ENCODE measurements around the gene XPO5. TPM values are rescaled to one million over a fixed set of nuclear protein-coding genes. Genes with fewer than 3 reads are reported as not detected.
A peak's percentile ranks its signal among the peaks of the same experiment; 100 is the strongest.

Gene XPO5
- total RNA-seq, 4 donors from 2014 or later, result 17.3 to 55.3 (median 27.8) TPM

GRCh38 chr6:43496370-43497128 lies 79.3 kb downstream of the XPO5 start:
- Histone ChIP-seq H3K27ac (no peak overlapping the region), H3K27me3 (no peaks in the 10 kb centered on the region), H3K4me3 (no peak overlapping the region), H3K9me3 (no peaks in the 10 kb centered on the region), H3K4me1 (peaks cover 0 to 19% (median 7%) of the 10 kb centered on the region in 4 donors), H3K36me3 (peaks cover 0 to 40% (median 0%) of the 10 kb centered on the region in 3 donors)
- DNase-seq, result no peak
- TF ChIP-seq POLR2A (IDR thresholded peaks at IDR 0.05) (no peak), CTCF (IDR thresholded peaks at IDR 0.05) (peak in 4 of 6 experiments; percentile 16 to 42 (median 34))

- H3K27me3 ChIP-seq, result no peaks in the 10 kb centered on the region
- H3K27ac ChIP-seq, result no peak overlapping the region
- H3K9me3 ChIP-seq, result no peaks in the 10 kb centered on the region
- TF ChIP-seq CTCF (IDR thresholded peaks at IDR 0.05), result peak in 3 of 6 experiments; percentile 26 to 32 (median 31)
- no peak for TF ChIP-seq POLR2A (IDR thresholded peaks at IDR 0.05)
- peaks cover 0 to 30% (median 0%) of the 10 kb centered on the region in 3 donors for H3K36me3 ChIP-seq
- no peak for DNase-seq
- peaks cover 0 to 19% (median 7%) of the 10 kb centered on the region in 4 donors for H3K4me1 ChIP-seq
- no peak overlapping the region for H3K4me3 ChIP-seq
Measured at GRCh38 chr6:43495409-43495941, 80.4 kb downstream of the XPO5 start.

GRCh38 chr6:43494766-43495165 lies 81.1 kb downstream of the XPO5 start:
- no peak overlapping the region for H3K4me3 ChIP-seq
- DNase-seq, result no peak
- H3K36me3 ChIP-seq, result peaks cover 0 to 23% (median 0%) of the 10 kb centered on the region in 3 donors
- no peaks in the 10 kb centered on the region for H3K9me3 ChIP-seq
- H3K27ac ChIP-seq, result no peak overlapping the region
- TF ChIP-seq POLR2A (IDR thresholded peaks at IDR 0.05), result no peak
- TF ChIP-seq CTCF (IDR thresholded peaks at IDR 0.05), result no peak
- no peaks in the 10 kb centered on the region for H3K27me3 ChIP-seq
- H3K4me1 ChIP-seq, result peaks cover 0 to 19% (median 7%) of the 10 kb centered on the region in 4 donors

- no peaks in the 10 kb centered on the region for H3K27me3 ChIP-seq
- peak overlapping the region in 2 of 4 donors; percentile 40 to 63 for H3K27ac ChIP-seq
- H3K4me3 ChIP-seq, result no peak overlapping the region
- no peak for DNase-seq
- H3K4me1 ChIP-seq, result peaks cover 0 to 19% (median 7%) of the 10 kb centered on the region in 4 donors
- TF ChIP-seq POLR2A (IDR thresholded peaks at IDR 0.05), result no peak
- no peak for TF ChIP-seq CTCF (IDR thresholded peaks at IDR 0.05)
- H3K9me3 ChIP-seq, result no peaks in the 10 kb centered on the region
- peaks cover 0 to 18% (median 0%) of the 10 kb centered on the region in 3 donors for H3K36me3 ChIP-seq
Measured at GRCh38 chr6:43494321-43494720, 81.5 kb downstream of the XPO5 start.

GRCh38 chr6:43493833-43494232 lies 82.0 kb downstream of the XPO5 start:
- peak in 2 of 3 donors; percentile 67 to 76 for DNase-seq
- peaks cover 0 to 19% (median 7%) of the 10 kb centered on the region in 4 donors for H3K4me1 ChIP-seq
- no peaks in the 10 kb centered on the region for H3K27me3 ChIP-seq
- H3K27ac ChIP-seq, result peak overlapping the region in 2 of 4 donors; percentile 58 to 63
- no peaks in the 10 kb centered on the region for H3K9me3 ChIP-seq
- peak in 1 of 2 donors; percentile 7 for TF ChIP-seq POLR2A (IDR thresholded peaks at IDR 0.05)
- no peak for TF ChIP-seq CTCF (IDR thresholded peaks at IDR 0.05)
- no peak overlapping the region for H3K4me3 ChIP-seq
- H3K36me3 ChIP-seq, result peaks cover 0 to 13% (median 0%) of the 10 kb centered on the region in 3 donors
